ENCODE data around the gene SETBP1. TPM values are rescaled to one million over a fixed set of nuclear protein-coding genes. Genes with fewer than 3 reads are reported as not detected.

SETBP1 gene
- total RNA-seq, 3 donors from 2014 or later = 15.0 to 97.2 (median 17.8) TPM

DNA sequence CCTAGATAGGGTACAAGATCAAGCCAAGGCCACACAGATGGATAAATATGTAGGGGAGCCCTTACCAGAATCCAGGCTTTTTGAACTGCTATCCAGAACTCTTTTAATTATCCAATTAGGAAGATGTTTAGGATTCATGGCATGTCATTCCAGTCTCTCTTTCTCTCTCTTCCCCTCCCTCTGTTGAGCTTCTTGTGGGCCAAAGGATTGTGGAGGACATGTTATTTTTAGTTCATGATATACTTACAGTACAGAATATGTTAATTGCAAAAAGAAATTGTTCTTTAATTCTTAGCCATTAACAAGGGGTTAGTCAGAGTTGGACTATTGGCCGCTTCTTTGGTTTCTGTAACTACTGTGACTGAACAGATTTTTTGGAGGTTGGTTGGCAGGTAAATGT, 113.0 kb downstream of the SETBP1 start:
- intact Hi-C loops (cut with DNase I, micrococcal nuclease) = no loop called here
- no peak for DNase-seq
- Histone ChIP-seq H3K4me3 (no peak overlapping the region), H3K9me3 (no peaks in the 10 kb centered on the region), H3K4me1 (ENCODE audit: low read depth) (peaks cover 4% of the 10 kb centered on the region), H3K36me3 (ENCODE audit: low read depth) (no peaks in the 10 kb centered on the region)
- TF ChIP-seq, protein P1, sequence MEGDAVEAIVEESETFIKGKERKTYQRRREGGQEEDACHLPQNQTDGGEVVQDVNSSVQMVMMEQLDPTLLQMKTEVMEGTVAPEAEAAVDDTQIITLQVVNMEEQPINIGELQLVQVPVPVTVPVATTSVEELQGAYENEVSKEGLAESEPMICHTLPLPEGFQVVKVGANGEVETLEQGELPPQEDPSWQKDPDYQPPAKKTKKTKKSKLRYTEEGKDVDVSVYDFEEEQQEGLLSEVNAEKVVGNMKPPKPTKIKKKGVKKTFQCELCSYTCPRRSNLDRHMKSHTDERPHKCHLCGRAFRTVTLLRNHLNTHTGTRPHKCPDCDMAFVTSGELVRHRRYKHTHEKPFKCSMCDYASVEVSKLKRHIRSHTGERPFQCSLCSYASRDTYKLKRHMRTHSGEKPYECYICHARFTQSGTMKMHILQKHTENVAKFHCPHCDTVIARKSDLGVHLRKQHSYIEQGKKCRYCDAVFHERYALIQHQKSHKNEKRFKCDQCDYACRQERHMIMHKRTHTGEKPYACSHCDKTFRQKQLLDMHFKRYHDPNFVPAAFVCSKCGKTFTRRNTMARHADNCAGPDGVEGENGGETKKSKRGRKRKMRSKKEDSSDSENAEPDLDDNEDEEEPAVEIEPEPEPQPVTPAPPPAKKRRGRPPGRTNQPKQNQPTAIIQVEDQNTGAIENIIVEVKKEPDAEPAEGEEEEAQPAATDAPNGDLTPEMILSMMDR (IDR thresholded peaks at IDR 0.05) = no peak
- ATAC-seq = no peak

DNA sequence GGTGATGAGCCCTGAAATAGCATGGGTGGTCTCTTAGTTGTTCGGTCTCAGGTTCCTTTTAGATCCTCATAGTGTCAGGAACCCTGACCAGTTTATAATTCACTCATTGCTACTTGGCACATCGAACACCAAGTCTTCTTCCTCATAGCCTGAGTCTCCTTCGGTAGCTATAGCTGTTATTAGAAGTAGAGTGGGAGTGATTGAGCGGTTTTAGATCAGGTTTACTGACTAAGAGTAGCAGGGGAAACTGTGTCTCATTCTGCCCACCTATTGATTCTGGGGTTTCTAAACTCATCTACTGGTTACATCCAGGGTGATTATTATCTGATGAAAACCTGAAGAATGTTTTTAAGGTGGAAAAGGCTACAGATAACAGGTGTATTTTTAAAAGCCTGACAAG, 114.6 kb downstream of the SETBP1 start:
- TF ChIP-seq, protein P1 (IDR thresholded peaks at IDR 0.05) = no peak
- H3K4me1 ChIP-seq (ENCODE audit: low read depth) = peaks cover 4% of the 10 kb centered on the region
- intact Hi-C loops (cut with DNase I, micrococcal nuclease) = no loop called here

DNA sequence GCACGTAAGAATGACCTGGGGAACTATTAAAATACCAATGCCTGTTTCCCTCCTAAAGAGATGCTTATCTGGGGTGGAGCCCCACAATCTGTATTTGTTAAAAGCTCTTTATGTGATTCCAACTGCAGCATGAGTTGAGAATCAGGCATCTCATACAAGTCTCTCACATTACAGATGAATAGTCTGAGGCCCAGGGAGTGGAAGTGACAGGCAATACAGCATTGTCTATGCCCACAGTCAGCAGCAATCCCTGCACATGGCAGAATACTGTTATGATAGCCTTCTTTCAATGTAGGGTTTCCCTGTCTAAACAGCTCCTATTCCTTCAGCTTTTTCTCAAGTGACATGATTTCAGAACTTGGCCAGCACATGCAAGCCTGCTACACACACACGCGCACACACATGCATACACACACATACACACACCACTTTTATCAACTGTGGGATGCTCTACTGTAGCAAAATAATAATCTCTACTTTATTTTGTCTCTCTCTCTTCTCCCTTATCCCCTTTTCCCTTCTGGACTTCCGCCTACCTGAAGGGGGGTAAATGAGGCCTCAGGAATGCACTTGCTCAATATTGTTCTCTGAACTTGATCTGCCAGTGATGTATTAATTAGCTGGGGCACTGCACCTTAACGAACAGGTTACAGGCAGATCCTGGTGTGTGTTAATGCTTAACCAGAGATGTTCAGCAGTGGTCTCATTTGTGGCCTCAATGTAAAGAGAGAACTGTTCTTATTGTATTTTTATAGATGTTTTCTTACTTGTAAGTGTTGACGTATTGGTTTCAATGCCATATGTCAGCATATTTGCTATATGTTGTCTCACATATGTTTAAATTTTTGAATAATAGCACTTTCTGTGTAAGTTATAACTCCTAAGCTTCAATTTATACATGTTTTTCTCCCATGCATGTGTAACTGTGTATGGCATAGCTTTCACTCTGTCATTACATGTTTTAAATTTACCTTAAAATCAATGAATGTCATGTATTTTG, 116.0 kb downstream of the SETBP1 start:
- intact Hi-C loops (cut with DNase I, micrococcal nuclease) = no loop called here
- Histone ChIP-seq H3K36me3 (ENCODE audit: low read depth) (no peaks in the 10 kb centered on the region), H3K4me3 (no peak overlapping the region), H3K4me1 (ENCODE audit: low read depth) (peaks cover 4% of the 10 kb centered on the region), H3K9me3 (no peaks in the 10 kb centered on the region)
- TF ChIP-seq, protein P1 (IDR thresholded peaks at IDR 0.05) = no peak
- ATAC-seq = peak; percentile 71
- DNase-seq = no peak

More for the DNA sequence above, 114.6 kb downstream of the SETBP1 start:
- Histone ChIP-seq H3K36me3 (ENCODE audit: low read depth) (no peaks in the 10 kb centered on the region), H3K9me3 (no peaks in the 10 kb centered on the region), H3K4me3 (no peak overlapping the region)
- DNase-seq = no peak
- ATAC-seq = no peak

DNA sequence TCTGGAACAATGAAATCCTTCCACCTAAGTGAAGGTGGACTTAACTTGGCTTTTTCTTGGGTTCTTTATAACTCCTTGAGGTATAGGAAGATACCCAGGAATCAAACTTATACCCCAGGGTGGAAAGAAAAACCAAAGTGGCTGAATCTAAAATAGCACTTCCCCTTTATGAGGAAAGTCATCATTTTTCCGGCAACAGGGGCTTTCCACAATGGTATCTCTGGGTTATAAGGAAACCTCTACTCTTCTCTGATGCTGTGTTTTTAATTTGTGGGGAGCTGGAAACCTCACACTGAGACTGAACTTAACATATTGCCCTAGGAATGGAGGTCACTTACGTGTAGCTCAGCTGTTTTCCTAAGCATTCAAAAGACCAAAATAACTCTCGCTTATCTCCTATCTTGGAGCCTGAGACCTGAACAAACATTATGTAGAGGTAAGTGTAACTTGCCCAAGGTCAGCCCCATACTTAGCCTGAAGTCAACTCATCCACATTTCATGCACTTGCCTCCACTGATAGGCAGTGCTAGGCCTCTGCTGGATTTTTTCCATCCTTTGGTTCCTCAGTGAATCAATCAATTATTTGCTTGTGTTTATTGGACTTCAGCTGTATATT, 117.9 kb downstream of the SETBP1 start:
- ATAC-seq = no peak
- Histone ChIP-seq H3K4me1 (ENCODE audit: low read depth) (peaks cover 16% of the 10 kb centered on the region), H3K4me3 (no peak overlapping the region), H3K9me3 (no peaks in the 10 kb centered on the region), H3K36me3 (ENCODE audit: low read depth) (no peaks in the 10 kb centered on the region)
- TF ChIP-seq, protein P1 (IDR thresholded peaks at IDR 0.05) = no peak
- no peak for DNase-seq
- intact Hi-C loops (cut with DNase I, micrococcal nuclease) = no loop called here

DNA sequence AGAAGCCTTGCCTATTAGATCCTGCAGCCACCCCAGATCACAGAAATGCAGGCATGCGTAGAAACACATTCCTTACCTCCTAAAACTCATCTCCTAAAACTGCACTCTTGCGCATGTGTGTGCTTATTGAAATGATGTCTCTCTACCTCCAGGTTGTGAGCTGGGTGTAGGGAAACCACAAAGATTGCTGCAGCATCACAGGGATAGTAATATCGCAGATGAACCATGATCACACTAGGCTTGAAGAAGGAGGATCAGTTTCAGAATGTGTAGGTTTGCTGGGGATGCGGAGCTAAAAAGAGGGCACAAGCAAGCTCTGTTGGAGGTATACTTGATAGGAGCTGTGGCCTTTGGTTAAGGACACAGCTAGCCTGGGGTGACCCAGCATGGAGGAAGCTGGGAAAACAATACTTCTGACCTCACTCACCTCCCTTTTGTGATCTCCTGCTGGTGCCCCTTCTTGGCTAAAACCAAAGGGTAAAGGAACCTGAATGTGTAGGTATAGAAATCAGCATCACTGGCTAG, 118.8 kb downstream of the SETBP1 start:
- TF ChIP-seq, protein P1 (IDR thresholded peaks at IDR 0.05) = no peak
- DNase-seq = no peak
- Histone ChIP-seq H3K36me3 (ENCODE audit: low read depth) (no peaks in the 10 kb centered on the region), H3K4me3 (no peak overlapping the region), H3K9me3 (no peaks in the 10 kb centered on the region), H3K4me1 (ENCODE audit: low read depth) (peaks cover 23% of the 10 kb centered on the region)
- intact Hi-C loops (cut with DNase I, micrococcal nuclease) = no loop called here
- ATAC-seq = no peak

Data from mucosa of descending colon (tissue), 3 donors.